Fibroblast of lung (primary cell): Measurements from ENCODE around the gene DNMT1. TPM values are rescaled to one million over a fixed set of nuclear protein-coding genes. Genes with fewer than 3 reads are reported as not detected.
"Not testable (repeated sequence)": the region's sequence is repeated elsewhere in the genome, so short reads cannot be mapped to it uniquely, and the experiment has no call there.

Experiments used
- DNase-seq, 2 donors: peaks; one replicate each; pipeline versions ENCODE4 v3.0.0 to v3.0.0-alpha.2; 2010; ENCODE audit warnings: low read depth in 2 of 2
- H2AFZ ChIP-seq: 2 replicates; pipeline ENCODE4 v1.5.1; 2012; ENCODE audit warnings: low read length, control low read depth, inconsistent platforms
- H3K27ac ChIP-seq: 2 replicates; pipeline ENCODE4 v1.5.1; 2011; ENCODE audit warnings: low read length, control low read depth; ENCODE audit not compliant: insufficient read depth
- H3K27me3 ChIP-seq: 2 replicates; pipeline ENCODE4 v1.5.1; 2011; ENCODE audit warnings: mild to moderate bottlenecking, low read length; ENCODE audit not compliant: control insufficient read depth, insufficient read depth
- H3K36me3 ChIP-seq: 2 replicates; pipeline ENCODE4 v1.5.1; 2011; ENCODE audit warnings: low read length; ENCODE audit not compliant: control insufficient read depth, insufficient read depth
- H3K4me1 ChIP-seq: 2 replicates; pipeline ENCODE4 v1.5.1; 2011; ENCODE audit warnings: low read length; ENCODE audit not compliant: control insufficient read depth, insufficient read depth; ENCODE audit errors: extremely low read depth
- H3K4me2 ChIP-seq: 2 replicates; pipeline ENCODE4 v1.5.1; 2011; ENCODE audit warnings: low read length, control low read depth; ENCODE audit not compliant: insufficient read depth; ENCODE audit errors: extremely low read depth
- H3K4me3 ChIP-seq, 4 experiments: fragments of 200-600 bp in 1 of 4; sonication (generic) in 1 of 4; replicated peaks in 1 of 4; 2 replicates each; pipeline ENCODE4 v1.5.1; 2011 to 2016; ENCODE audit warnings: low read length in 4 of 4, low read depth in 3 of 4, mild to moderate bottlenecking in 3 of 4, control low read depth in 2 of 4, inconsistent platforms in 1 of 4, mixed read lengths in 1 of 4; ENCODE audit not compliant: insufficient read depth in 1 of 4; ENCODE audit errors: control extremely low read depth in 1 of 4
- H3K79me2 ChIP-seq: 2 replicates; pipeline ENCODE4 v1.5.1; 2012; ENCODE audit warnings: mild to moderate bottlenecking, low read length, inconsistent platforms; ENCODE audit not compliant: control insufficient read depth, insufficient read depth
- H3K9ac ChIP-seq: 2 replicates; pipeline ENCODE4 v1.5.1; 2011; ENCODE audit warnings: mild to moderate bottlenecking, low read length, control low read depth; ENCODE audit not compliant: insufficient read depth
- H3K9me3 ChIP-seq: 2 replicates; pipeline ENCODE4 v1.5.1; 2012; ENCODE audit warnings: low read depth, low read length; ENCODE audit not compliant: control insufficient read depth, insufficient read depth
- H4K20me1 ChIP-seq: 2 replicates; pipeline ENCODE4 v1.5.1; 2011; ENCODE audit warnings: low read length; ENCODE audit not compliant: control insufficient read depth, insufficient read depth; ENCODE audit errors: extremely low read depth
- EZH2 ChIP-seq: IDR thresholded peaks from 2 replicates; pipeline ENCODE4 v1.5.1; 2012; ENCODE audit warnings: low read length, control low read depth, mild to moderate bottlenecking; ENCODE audit errors: missing control alignments
- polyA minus RNA-seq: library from RNA; depleted of rRNA, polyadenylated mRNA; stranded (reverse); fragments of >200 nt; gene quantifications from 2 replicates; pipeline ENCODE4 v1.2.3, GENCODE V29; 2011; ENCODE audit warnings: low replicate concordance
- polyA plus RNA-seq, 2 donors: library from polyadenylated mRNA; depleted of rRNA in 1 of 2; stranded (reverse) in 1 of 2; unstranded in 1 of 2; fragments of >200 nt; gene quantifications; 2 replicates each; pipeline ENCODE4 v1.2.1, GENCODE V29; 2011 to 2012; ENCODE audit warnings: missing spikeins in 1 of 2
- total RNA-seq: library from RNA; depleted of rRNA; stranded (reverse); fragments of >200 nt; gene quantifications from 2 replicates; pipeline ENCODE4 v1.2.1, GENCODE V29; 2014
- TF ChIP-seq, protein P1 (sequence below), 2 donors: IDR thresholded peaks in 1 of 2; conservative IDR thresholded peaks in 1 of 2; 1 replicate in 1 of 2; 2 replicates in 1 of 2; pipeline ENCODE4 v1.5.1; 2011 to 2012; ENCODE audit warnings: low read length in 2 of 2, control low read depth in 1 of 2, inconsistent platforms in 1 of 2, low read depth in 1 of 2, mild to moderate bottlenecking in 1 of 2

The DNMT1 gene
- total RNA-seq (22.6 and 33.7 TPM in 2 replicates), polyA plus RNA-seq (36.7 and 88.4 TPM in 2 replicates), polyA minus RNA-seq (86.4 and 194 TPM in 2 replicates)
- 58.7 and 115 TPM in 2 replicates for polyA plus RNA-seq (2012)

DNA sequence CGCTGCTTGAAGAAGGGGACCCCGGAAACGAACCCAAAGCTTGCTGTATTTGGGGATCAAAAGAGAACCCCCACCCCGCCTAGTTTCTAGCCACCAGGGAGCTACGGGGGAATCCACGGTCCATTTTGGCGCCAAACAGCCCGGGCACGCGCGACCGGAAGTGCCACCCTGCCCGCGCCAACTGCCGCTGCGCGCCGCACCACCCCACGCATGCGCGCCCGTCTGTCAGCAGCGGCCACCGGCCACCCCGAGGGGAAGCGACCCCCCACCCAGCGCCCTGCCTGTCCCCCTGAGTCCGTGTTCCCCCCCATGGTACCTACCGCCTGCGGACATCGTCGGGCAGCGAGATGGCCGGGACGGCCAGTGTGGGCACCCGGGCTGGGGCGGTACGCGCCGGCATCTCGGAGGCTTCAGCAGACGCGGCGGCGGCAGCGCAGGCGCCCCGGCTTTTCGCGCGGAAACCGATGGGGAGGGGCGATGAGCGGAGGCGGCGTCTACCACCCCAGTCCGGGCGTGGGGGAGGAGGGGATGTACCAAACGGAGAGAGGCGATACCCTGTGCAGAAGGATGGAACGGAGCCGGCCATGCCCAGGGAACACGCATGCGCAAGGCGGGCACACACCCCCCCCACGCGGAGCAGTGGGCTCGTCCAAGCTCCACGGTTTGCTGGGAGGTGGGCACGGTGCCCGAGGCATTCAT is at the start of gene DNMT1:
DNMT1 (minus strand) TSS at position 454 of the 699 bp plus-strand sequence; CDS start at position 400, 54 bp downstream.
- peak within 1 kb of the TSS; percentile 88 for H2AFZ ChIP-seq
- peaks cover 12% of the 10 kb centered on the region for H3K4me1 ChIP-seq
- no peaks in the 10 kb centered on the region for H3K36me3 ChIP-seq
- TF ChIP-seq, protein P1, sequence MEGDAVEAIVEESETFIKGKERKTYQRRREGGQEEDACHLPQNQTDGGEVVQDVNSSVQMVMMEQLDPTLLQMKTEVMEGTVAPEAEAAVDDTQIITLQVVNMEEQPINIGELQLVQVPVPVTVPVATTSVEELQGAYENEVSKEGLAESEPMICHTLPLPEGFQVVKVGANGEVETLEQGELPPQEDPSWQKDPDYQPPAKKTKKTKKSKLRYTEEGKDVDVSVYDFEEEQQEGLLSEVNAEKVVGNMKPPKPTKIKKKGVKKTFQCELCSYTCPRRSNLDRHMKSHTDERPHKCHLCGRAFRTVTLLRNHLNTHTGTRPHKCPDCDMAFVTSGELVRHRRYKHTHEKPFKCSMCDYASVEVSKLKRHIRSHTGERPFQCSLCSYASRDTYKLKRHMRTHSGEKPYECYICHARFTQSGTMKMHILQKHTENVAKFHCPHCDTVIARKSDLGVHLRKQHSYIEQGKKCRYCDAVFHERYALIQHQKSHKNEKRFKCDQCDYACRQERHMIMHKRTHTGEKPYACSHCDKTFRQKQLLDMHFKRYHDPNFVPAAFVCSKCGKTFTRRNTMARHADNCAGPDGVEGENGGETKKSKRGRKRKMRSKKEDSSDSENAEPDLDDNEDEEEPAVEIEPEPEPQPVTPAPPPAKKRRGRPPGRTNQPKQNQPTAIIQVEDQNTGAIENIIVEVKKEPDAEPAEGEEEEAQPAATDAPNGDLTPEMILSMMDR (conservative IDR thresholded peaks at IDR 0.05 in 1 of 2, IDR thresholded peaks at IDR 0.05 in 1 of 2; ENCODE audit: low read depth in 1 of 2, low read length in 2 of 2): no peak
- TF ChIP-seq EZH2: no peak
- peak within 1 kb of the TSS; percentile 98 for H3K4me2 ChIP-seq
- no peaks in the 10 kb centered on the region for H3K9me3 ChIP-seq
- H4K20me1 ChIP-seq: no peaks in the 10 kb centered on the region
- H3K27ac ChIP-seq: peak within 1 kb of the TSS; percentile 95
- H3K4me3 ChIP-seq: peak within 1 kb of the TSS; percentile 76 to 99 (median 93)
- peak within 1 kb of the TSS; percentile 87 for H3K9ac ChIP-seq
- DNase-seq: peak; percentile 96 to 97
- peaks cover 43% of the 10 kb centered on the region for H3K79me2 ChIP-seq
- no peaks in the 10 kb centered on the region for H3K27me3 ChIP-seq

DNA sequence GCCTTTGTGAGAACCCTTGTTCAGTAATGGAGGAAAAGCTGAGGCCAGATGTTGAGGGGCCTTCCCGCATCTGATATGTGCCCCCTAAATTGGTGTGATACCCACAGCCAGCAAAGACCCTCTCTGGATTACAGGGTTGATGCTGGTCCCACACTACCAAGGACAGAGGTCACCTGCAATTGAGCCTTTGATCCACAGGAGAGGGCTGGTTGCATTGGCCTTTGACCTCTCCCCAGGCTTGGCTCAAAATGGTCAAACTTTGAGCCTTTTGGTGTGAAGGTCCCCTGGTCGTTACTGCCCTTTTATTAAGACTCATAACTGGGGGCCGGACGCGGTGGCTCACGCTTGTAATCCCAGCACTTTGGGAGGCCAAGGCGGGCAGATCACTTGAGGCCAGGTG is 48.9 kb upstream of the DNMT1 start:
- H3K36me3 ChIP-seq: no peaks in the 10 kb centered on the region
- H4K20me1 ChIP-seq: no peaks in the 10 kb centered on the region
- H3K4me3 ChIP-seq: no peak overlapping the region
- H3K4me1 ChIP-seq: peaks cover 5% of the 10 kb centered on the region
- no peak overlapping the region for H3K9ac ChIP-seq
- H3K4me2 ChIP-seq: no peak overlapping the region
- no peak overlapping the region for H2AFZ ChIP-seq
- no peak for DNase-seq
- H3K79me2 ChIP-seq: no peaks in the 10 kb centered on the region
- no peaks in the 10 kb centered on the region for H3K9me3 ChIP-seq
- no peaks in the 10 kb centered on the region for H3K27me3 ChIP-seq
- no peak overlapping the region for H3K27ac ChIP-seq
- TF ChIP-seq, protein P1 (conservative IDR thresholded peaks at IDR 0.05 in 1 of 2, IDR thresholded peaks at IDR 0.05 in 1 of 2; ENCODE audit: low read depth in 1 of 2, low read length in 2 of 2): no peak
- TF ChIP-seq EZH2: no peak

DNA sequence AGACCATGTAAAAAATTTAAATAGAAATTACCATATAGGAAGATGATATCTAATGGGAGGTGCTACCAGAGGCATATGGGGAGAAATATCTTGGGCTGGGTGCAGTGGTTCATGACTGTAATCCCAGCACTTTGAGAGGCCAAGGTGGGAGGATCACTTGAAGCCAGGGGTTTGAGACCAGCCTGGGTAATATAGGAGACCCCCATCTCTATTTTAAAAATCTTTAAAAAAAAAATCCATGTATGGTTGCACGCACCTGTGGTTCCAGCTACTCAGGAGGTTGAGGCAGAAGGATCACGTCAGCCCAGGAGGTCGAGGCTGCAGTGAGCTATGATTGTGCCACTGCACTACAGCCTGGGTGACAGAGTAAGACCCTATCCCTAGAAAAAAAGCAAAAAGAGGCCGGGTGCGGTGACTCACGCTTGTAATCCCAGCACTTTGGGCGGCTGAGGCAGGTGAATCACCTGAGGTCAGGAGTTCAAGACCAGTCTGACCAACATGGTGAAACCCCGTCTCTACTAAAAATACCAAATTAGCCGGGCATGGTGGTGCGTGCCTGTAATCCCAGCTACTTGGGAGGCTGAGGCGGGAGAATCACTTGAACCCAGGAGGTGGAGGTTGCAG is 47.2 kb upstream of the DNMT1 start:
- not testable (repeated sequence) for H3K79me2 ChIP-seq, H2AFZ ChIP-seq, H3K27me3 ChIP-seq, H3K9me3 ChIP-seq, H3K4me3 ChIP-seq, H4K20me1 ChIP-seq, H3K4me2 ChIP-seq, DNase-seq, H3K9ac ChIP-seq, H3K36me3 ChIP-seq, H3K27ac ChIP-seq
- H3K4me1 ChIP-seq: peaks cover 12% of the 10 kb centered on the region
